GM12892 (cell line): ENCODE data around the gene ECT2L. TPM values are rescaled to one million over a fixed set of nuclear protein-coding genes. Genes with fewer than 3 reads are reported as not detected.
A peak's percentile ranks its signal among the peaks of the same experiment; 100 is the strongest.

ENCODE experiments used
- DNase-seq: peaks from one replicate; pipeline ENCODE4 v3.0.0; 2011; ENCODE audit not compliant: insufficient read length
- FAIRE-seq: peaks from 2 replicates; lab custom pipeline; 2011; peaks lifted over from hg19 to GRCh38; lab: Jason Lieb, UNC
- POLR2A ChIP-seq: IDR thresholded peaks from 2 replicates; pipeline ENCODE4 v1.6.1; 2011; ENCODE audit warnings: low read depth, low read length, control low read depth
- POLR2AphosphoS5 ChIP-seq: IDR thresholded peaks from 2 replicates; pipeline ENCODE4 v1.6.1; 2011; ENCODE audit warnings: low read depth, low read length, control low read depth
- TAF1 ChIP-seq: IDR thresholded peaks from 2 replicates; pipeline ENCODE4 v1.6.1; 2011; ENCODE audit warnings: low read depth, mild to moderate bottlenecking, control low read depth, low read length, borderline replicate concordance
- polyA plus RNA-seq: library from polyadenylated mRNA; unstranded; fragments of >200 nt; gene quantifications from one replicate; pipeline ENCODE4 v1.2.1, GENCODE V29; 2012; ENCODE audit warnings: missing spikeins, inconsistent platforms; ENCODE audit not compliant: missing spikeins

Gene ECT2L
- polyA plus RNA-seq, result 0.08 TPM

- FAIRE-seq, result no peak
- no peak for DNase-seq
- TF ChIP-seq POLR2AphosphoS5, result no peak
- no peak for TF ChIP-seq POLR2A
- no peak for TF ChIP-seq TAF1
These were observed at the start of gene ECT2L for GRCh38 chr6:138795809-138796603. Gene ECT2L, plus strand, starts transcription at chr6:138796087. Its CDS starts 17,188 bp downstream, at chr6:138813275.

GRCh38 chr6:138752017-138752416 lies 43.9 kb upstream of the ECT2L start:
- TF ChIP-seq TAF1 (no peak), POLR2AphosphoS5 (no peak), POLR2A (no peak)
- FAIRE-seq, result no peak
- no peak for DNase-seq

- FAIRE-seq (no peak), DNase-seq (no peak)
- TF ChIP-seq POLR2AphosphoS5 (no peak), POLR2A (no peak)
These were observed 38.8 kb upstream of the ECT2L start for GRCh38 chr6:138757136-138757535.

GRCh38 chr6:138765896-138766655 lies 29.8 kb upstream of the ECT2L start:
- DNase-seq, result no peak
- no peak for FAIRE-seq
- TF ChIP-seq TAF1, result no peak
- no peak for TF ChIP-seq POLR2AphosphoS5
- TF ChIP-seq POLR2A, result no peak

- no peak for DNase-seq
- no peak for TF ChIP-seq POLR2A
- no peak for TF ChIP-seq POLR2AphosphoS5
- peak; percentile 46 for FAIRE-seq
These were observed 26.7 kb upstream of the ECT2L start for GRCh38 chr6:138769102-138769676.

GRCh38 chr6:138772596-138773176 lies 23.2 kb upstream of the ECT2L start:
- FAIRE-seq, result peak; percentile 50
- no peak for DNase-seq
- TF ChIP-seq POLR2AphosphoS5 (no peak), POLR2A (no peak), TAF1 (no peak)

GRCh38 chr6:138773177-138774091 lies 22.5 kb upstream of the ECT2L start, which contains the start of gene CCDC28A:
Gene CCDC28A, plus strand, starts transcription at chr6:138773769. Its CDS starts 2,352 bp downstream, at chr6:138776121.
- FAIRE-seq (peak; percentile 100), DNase-seq (peak; percentile 52)
- TF ChIP-seq TAF1, result 0 out of 2 replicates have a peak, but pooled peaks have one; percentile 52
- peak; percentile 55; the same call in 1 of the 2 replicates for TF ChIP-seq POLR2AphosphoS5
- peak; percentile 60; the same call in 1 of the 2 replicates for TF ChIP-seq POLR2A

- FAIRE-seq (no peak), DNase-seq (no peak)
- TF ChIP-seq TAF1 (no peak), POLR2A (no peak), POLR2AphosphoS5 (no peak)
These were observed 21.5 kb upstream of the ECT2L start for GRCh38 chr6:138774370-138774769.

GRCh38 chr6:138776659-138777058 lies 19.2 kb upstream of the ECT2L start:
- FAIRE-seq (no peak), DNase-seq (no peak)
- TF ChIP-seq TAF1 (no peak), POLR2A (no peak), POLR2AphosphoS5 (no peak)

GRCh38 chr6:138778331-138778730 lies 17.6 kb upstream of the ECT2L start:
- no peak for DNase-seq
- no peak for FAIRE-seq
- no peak for TF ChIP-seq POLR2AphosphoS5
- no peak for TF ChIP-seq TAF1
- no peak for TF ChIP-seq POLR2A

GRCh38 chr6:138782243-138782642 lies 13.6 kb upstream of the ECT2L start:
- no peak for FAIRE-seq
- no peak for DNase-seq
- TF ChIP-seq TAF1, result no peak
- no peak for TF ChIP-seq POLR2AphosphoS5
- no peak for TF ChIP-seq POLR2A
